Measurements from ENCODE around the gene OR6B2. TPM values are rescaled to one million over a fixed set of nuclear protein-coding genes. Genes with fewer than 3 reads are reported as not detected.

The OR6B2 gene
- total and polyA plus RNA-seq, 2 of the 4 experiments (the other 2 are of a cell fraction): not detected

DNA sequence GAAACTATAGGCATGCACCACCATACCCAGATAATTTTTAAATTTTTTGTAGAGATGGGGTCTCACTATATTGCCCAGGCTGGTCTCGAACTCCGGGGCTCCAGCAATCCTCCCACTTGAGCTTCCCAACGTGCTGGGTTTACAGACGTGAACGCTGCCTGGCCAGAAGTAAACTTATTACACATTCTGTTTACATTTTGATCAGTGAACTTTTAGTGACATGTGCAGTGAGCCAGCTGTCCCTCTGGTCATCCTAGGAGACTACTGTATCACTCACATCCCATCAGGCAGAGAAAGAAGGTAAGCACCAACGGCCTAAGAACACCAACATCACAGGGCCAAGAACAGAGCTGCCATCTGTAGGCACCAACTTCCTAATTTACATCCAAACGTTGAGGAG is 27.2 kb downstream of the OR6B2 start:
- no peak overlapping the region for H2BK5ac ChIP-seq (ENCODE audit: low read depth, low read length, poor library complexity, severe bottlenecking)
- 55% methylated on average over 5 of the region's 7 CpGs; no CpG with 5 or more reads in 1 of the 2 experiments for WGBS, 2 experiments (ENCODE audit: extremely low coverage in 2 of 2, insufficient read length in 1 of 2)

More for the DNA sequence above, 27.2 kb downstream of the OR6B2 start:
- intact Hi-C loops (cut with micrococcal nuclease) (no loop called here), in situ Hi-C loops (cut with MboI; ENCODE audit: low sequenced_read_pairs) (no loop called here), dilution Hi-C loops (cut with HindIII; ENCODE audit: low sequenced_read_pairs, unreplicated experiment) (no loop called here)
- Histone ChIP-seq H3K9me3 (ENCODE audit: control insufficient read depth, insufficient read depth, low read length) (no peaks in the 10 kb centered on the region), H2BK15ac (ENCODE audit: low read depth, low read length) (no peak overlapping the region), H3K4me1 (ENCODE audit: control insufficient read depth, insufficient read depth, low read length) (no peaks in the 10 kb centered on the region), H2AK5ac (ENCODE audit: low read depth, low read length) (no peak overlapping the region), H3K4me2 (ENCODE audit: low read depth, low read length) (no peak overlapping the region), H3K56ac (ENCODE audit: extremely low read depth, insufficient read depth, low read length) (no peak overlapping the region), H3K36me3 (ENCODE audit: control insufficient read depth, insufficient read depth, low read length) (peaks cover 60% of the 10 kb centered on the region), H2AK9ac (replicated peaks; ENCODE audit: low read depth, low read length, poor library complexity) (no peak overlapping the region), H4K20me1 (ENCODE audit: insufficient read depth, low read length) (peaks cover 4% of the 10 kb centered on the region), H4K91ac (ENCODE audit: insufficient read depth, low read depth, low read length) (no peak overlapping the region), H3K18ac (ENCODE audit: low read depth, low read length) (no peak overlapping the region), H4K5ac (ENCODE audit: low read depth, low read length) (no peak overlapping the region), H3K4me3 (ENCODE audit: insufficient read depth, low read depth, low read length) (no peak overlapping the region), H3K79me1 (ENCODE audit: low read depth in 1 of 2, low read length in 2 of 2) (peaks cover 9 to 10% of the 10 kb centered on the region in 2 experiments), H2BK20ac (ENCODE audit: low read depth, low read length) (no peak overlapping the region), H3K9me1 (ENCODE audit: insufficient read depth, low read length) (no peaks in the 10 kb centered on the region), H2AFZ (replicated peaks; ENCODE audit: low read length, poor library complexity) (no peak overlapping the region), H4K8ac (ENCODE audit: low read depth in 2 of 2, low read length in 2 of 2) (no peak overlapping the region), H3K4ac (ENCODE audit: low read depth, low read length) (no peak overlapping the region), H3K23ac (ENCODE audit: low read depth, low read length) (no peak overlapping the region), H3K27me3 (ENCODE audit: control insufficient read depth, insufficient read depth, low read length) (no peaks in the 10 kb centered on the region), H3K9ac (ENCODE audit: low read depth, low read length) (no peak overlapping the region), H2BK120ac (ENCODE audit: low read depth, low read length) (no peak overlapping the region), H3K27ac (ENCODE audit: insufficient read depth, low read length) (no peak overlapping the region), H3K14ac (replicated peaks; ENCODE audit: low read depth, low read length) (no peak overlapping the region)
- no peak for ATAC-seq (ENCODE audit: low read depth)
- CTCF ChIA-PET: interaction anchor here (1.0 to 1.2 kb wide), 3 partner anchors 10 to 19 kb away, joined by 3 to 5 read pairs (median 4); no protein-coding TSS in a partner anchor
- POLR2A ChIA-PET (ENCODE audit: unreplicated experiment): no interaction called here
- no peak for DNase-seq
- no TSS peak for BruUV-seq (replicated peaks)
- no peak for TF ChIP-seq CTCF (conservative IDR thresholded peaks at IDR 0.05; ENCODE audit: low read depth, low read length)
- no peak for TF ChIP-seq POLR2A (IDR thresholded peaks at IDR 0.05; ENCODE audit: low read depth, low read length)
- no peak for TF ChIP-seq RFX5 (IDR thresholded peaks at IDR 0.05; ENCODE audit: low read depth, low read length)
